Activated CD8-positive, alpha-beta memory T cell treated with anti-CD3 and anti-CD28 coated beads for 36 hours (primary cell): Measurements from ENCODE around the gene PCDHB7. TPM values are rescaled to one million over a fixed set of nuclear protein-coding genes. Genes with fewer than 3 reads are reported as not detected.
"Not testable (repeated sequence)": the region's sequence is repeated elsewhere in the genome, so short reads cannot be mapped to it uniquely, and the experiment has no call there.

Experiments
- CTCF ChIA-PET: fragments of 350-600 bp; sonication (Branson Sonifier 250); formaldehyde crosslinking; loops from one replicate; lab custom pipeline; 2021; ENCODE audit warnings: antibody characterized with exemption; lab: Charles Lee
- POLR2A ChIA-PET: fragments of 350-600 bp; sonication (Branson Sonifier 250); formaldehyde crosslinking; loops from one replicate; lab custom pipeline; 2021; ENCODE audit warnings: antibody characterized with exemption; lab: Charles Lee
- total RNA-seq, 2 experiments: library from RNA; stranded (reverse); gene quantifications; one replicate each; pipeline ENCODE4 v1.2.3, GENCODE V29; 2021

The PCDHB7 gene
- total RNA-seq, 2 experiments from 2014 or later = not detected

- POLR2A ChIA-PET = interaction anchor here (0.7 kb wide), 1 partner anchor 271 kb away, joined by 3 read pairs; no protein-coding TSS in a partner anchor
- CTCF ChIA-PET = not testable (repeated sequence)
Measured at GRCh38 chr5:141214583-141214982, 42.1 kb downstream of the PCDHB7 start.

GRCh38 chr5:141215504-141215903, 43.1 kb downstream of the PCDHB7 start:
- CTCF ChIA-PET, POLR2A ChIA-PET: not testable (repeated sequence)

GRCh38 chr5:141216035-141216434, 43.6 kb downstream of the PCDHB7 start:
- POLR2A ChIA-PET, CTCF ChIA-PET: not testable (repeated sequence)

- ChIA-PET POLR2A (no interaction called here), CTCF (no interaction called here)
Measured at GRCh38 chr5:141223112-141223783, 50.8 kb downstream of the PCDHB7 start, which contains the start of gene PCDHB14. Gene PCDHB14, plus strand, starts transcription at chr5:141223343. Its CDS starts 163 bp downstream, at chr5:141223506.

- POLR2A ChIA-PET, CTCF ChIA-PET: not testable (repeated sequence)
Measured at GRCh38 chr5:141224844-141225243, 52.4 kb downstream of the PCDHB7 start.

- CTCF ChIA-PET, POLR2A ChIA-PET: not testable (repeated sequence)
Measured at GRCh38 chr5:141225421-141225820, 53.0 kb downstream of the PCDHB7 start.

Other genes starting within 250 kb of the PCDHB7 start
- gene PCDHAC1, start 246.3 kb upstream of the PCDHB7 start, total RNA-seq = not detected
- gene PCDHAC2, start 206.2 kb upstream of the PCDHB7 start, total RNA-seq = not detected
- gene PCDHB1, start 121.3 kb upstream of the PCDHB7 start, total RNA-seq = not detected
- not detected for gene PCDHB2, start 78.0 kb upstream of the PCDHB7 start, total RNA-seq
- gene PCDHB3, start 72.2 kb upstream of the PCDHB7 start, total RNA-seq = not detected
- not detected for gene PCDHB4, start 50.8 kb upstream of the PCDHB7 start, total RNA-seq
- not detected for gene PCDHB5, start 37.4 kb upstream of the PCDHB7 start, total RNA-seq
- not detected for gene PCDHB6, start 22.6 kb upstream of the PCDHB7 start, total RNA-seq
- not detected for gene PCDHB8, start 5.1 kb downstream of the PCDHB7 start, total RNA-seq
- not detected for gene PCDHB16, start 9.7 kb downstream of the PCDHB7 start, total RNA-seq
- gene PCDHB9, start 14.5 kb downstream of the PCDHB7 start, total RNA-seq = not detected
- gene PCDHB10, start 19.7 kb downstream of the PCDHB7 start, total RNA-seq = not detected
- not detected for gene PCDHB11, start 27.0 kb downstream of the PCDHB7 start, total RNA-seq
- gene PCDHB12, start 36.1 kb downstream of the PCDHB7 start, total RNA-seq = not detected
- not detected for gene PCDHB13, start 41.3 kb downstream of the PCDHB7 start, total RNA-seq
- gene PCDHB14, start 50.7 kb downstream of the PCDHB7 start, total RNA-seq = not detected
- not detected for gene PCDHB15, start 72.8 kb downstream of the PCDHB7 start, total RNA-seq
- gene SLC25A2, start 131.4 kb downstream of the PCDHB7 start, total RNA-seq = under 1 TPM; 0.19 to 0.21 TPM
- 10 to 100 TPM; 57.1 to 58.0 TPM for gene TAF7, start 148.1 kb downstream of the PCDHB7 start, total RNA-seq
- gene PCDHGA1, start 157.9 kb downstream of the PCDHB7 start, total RNA-seq = under 1 TPM; 0.04 to 0.06 TPM
- gene PCDHGA2, start 166.1 kb downstream of the PCDHB7 start, total RNA-seq = under 1 TPM in 1 of 2 experiments, not detected in 1; 0.04 TPM
- not detected for gene PCDHGA3, start 171.2 kb downstream of the PCDHB7 start, total RNA-seq
- not detected for gene PCDHGB1, start 177.5 kb downstream of the PCDHB7 start, total RNA-seq
- gene PCDHGA4, start 182.4 kb downstream of the PCDHB7 start, total RNA-seq = under 1 TPM in 1 of 2 experiments, not detected in 1; 0.15 TPM
- gene PCDHGB2, start 187.3 kb downstream of the PCDHB7 start, total RNA-seq = under 1 TPM; 0.23 to 0.25 TPM
- gene PCDHGA5, start 191.5 kb downstream of the PCDHB7 start, total RNA-seq = under 1 TPM; 0.06 to 0.13 TPM
- under 1 TPM; 0.17 to 0.19 TPM for gene PCDHGB3, start 197.6 kb downstream of the PCDHB7 start, total RNA-seq
- under 1 TPM; 0.06 to 0.13 TPM for gene PCDHGA6, start 201.2 kb downstream of the PCDHB7 start, total RNA-seq
- under 1 TPM in 1 of 2 experiments, not detected in 1; 0.06 TPM for gene PCDHGA7, start 210.1 kb downstream of the PCDHB7 start, total RNA-seq
- gene PCDHGB4, start 215.1 kb downstream of the PCDHB7 start, total RNA-seq = under 1 TPM; 0.04 to 0.06 TPM
- gene PCDHGA8, start 220.0 kb downstream of the PCDHB7 start, total RNA-seq = not detected
- gene PCDHGB5, start 225.3 kb downstream of the PCDHB7 start, total RNA-seq = under 1 TPM; 0.15 to 0.19 TPM
- not detected for gene PCDHGA9, start 230.1 kb downstream of the PCDHB7 start, total RNA-seq
- gene PCDHGB6, start 235.4 kb downstream of the PCDHB7 start, total RNA-seq = under 1 TPM; 0.04 to 0.06 TPM
- gene PCDHGA10, start 240.3 kb downstream of the PCDHB7 start, total RNA-seq = under 1 TPM; 0.08 to 0.11 TPM
- not detected for gene PCDHGB7, start 245.0 kb downstream of the PCDHB7 start, total RNA-seq
- not detected for gene PCDHGA11, start 248.4 kb downstream of the PCDHB7 start, total RNA-seq